HG02642 (cell line): ENCODE measurements around the gene IPMK.

Experiments used
- ATAC-seq: cut with Tn5 transposase; IDR thresholded peaks from one replicate; pipeline ENCODE4 v1.9.1; 2021; ENCODE audit warnings: mild to moderate bottlenecking; ENCODE audit not compliant: unreplicated experiment, poor library complexity

Gene IPMK

DNA sequence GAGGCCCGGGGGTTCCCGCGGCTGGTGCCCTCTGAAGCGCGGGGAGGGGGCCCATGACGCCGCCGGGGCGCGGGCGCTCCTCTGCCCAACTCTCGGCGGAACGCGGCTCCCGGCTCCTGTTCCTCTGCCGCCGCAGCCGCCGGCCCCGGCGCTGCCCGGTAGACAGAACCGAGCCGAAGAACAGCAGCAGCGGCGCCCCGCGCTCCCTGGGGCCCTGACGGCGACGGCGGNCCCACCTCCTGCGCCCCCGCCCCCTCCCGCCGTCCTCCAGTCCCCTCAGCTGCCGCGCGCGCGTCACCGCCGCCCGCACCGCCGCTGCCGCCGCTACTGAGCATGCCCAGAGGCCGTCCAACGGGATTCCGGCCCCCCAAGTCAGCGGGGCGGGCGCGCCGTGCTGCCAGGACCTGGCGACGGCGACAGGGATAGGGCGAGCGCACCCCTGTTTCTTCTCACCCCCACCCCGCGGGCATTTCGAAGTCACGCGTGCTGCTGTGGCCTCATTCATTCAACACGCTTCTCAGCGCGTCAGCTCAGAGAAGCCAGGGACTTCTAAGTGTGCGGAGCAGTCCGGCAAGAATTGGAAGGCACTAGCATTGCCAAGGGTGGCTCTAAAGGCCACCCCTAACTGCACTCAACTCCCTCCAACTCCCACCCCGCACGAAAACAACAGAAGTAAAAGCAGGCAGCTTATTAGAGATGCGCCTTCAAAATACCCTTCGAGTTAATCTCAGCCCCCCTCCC is at the start of gene IPMK:
Gene IPMK, minus strand, starts transcription at position 182 of the 741 bp plus-strand sequence. CDS start 283 bp downstream, outside the sequence.
- ATAC-seq: peak; percentile 61

DNA sequence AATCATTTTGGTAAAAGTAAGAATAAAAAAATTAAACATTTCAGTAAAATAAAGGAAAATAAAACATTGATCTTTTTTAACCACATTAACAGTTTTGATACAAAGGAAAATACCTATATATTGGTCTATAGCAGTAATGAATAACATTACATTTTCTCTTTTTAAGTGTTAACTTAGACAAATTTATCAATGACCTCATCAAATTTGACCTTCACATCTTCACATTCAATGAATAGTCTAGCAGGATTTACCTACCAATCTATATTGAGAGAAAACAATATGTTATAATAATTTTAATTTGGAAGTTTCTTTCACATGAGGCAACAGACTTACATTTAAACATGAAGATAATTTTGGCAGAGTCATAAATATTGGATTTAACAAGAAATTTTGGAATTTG is 49.2 kb upstream of the IPMK start:
- ATAC-seq: no peak

DNA sequence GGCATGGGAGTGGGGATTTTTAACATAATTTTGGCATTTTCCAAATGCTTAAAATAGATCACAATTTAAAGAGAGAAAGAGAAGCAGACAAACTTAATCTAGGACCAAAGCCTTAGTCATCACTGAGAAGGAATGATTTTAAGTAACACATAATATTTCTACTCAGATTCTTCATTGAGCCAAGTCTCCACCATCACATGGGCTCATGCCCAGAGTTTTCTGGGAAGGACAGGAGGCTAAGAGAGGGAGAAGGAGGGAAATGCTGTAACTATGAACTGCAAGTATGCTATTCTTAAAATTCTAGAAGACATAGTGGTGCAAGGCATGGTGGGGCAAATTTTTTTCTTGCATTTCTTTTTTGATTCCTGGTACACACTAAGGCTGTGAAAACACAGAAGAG is 43.3 kb upstream of the IPMK start:
- ATAC-seq: no peak

DNA sequence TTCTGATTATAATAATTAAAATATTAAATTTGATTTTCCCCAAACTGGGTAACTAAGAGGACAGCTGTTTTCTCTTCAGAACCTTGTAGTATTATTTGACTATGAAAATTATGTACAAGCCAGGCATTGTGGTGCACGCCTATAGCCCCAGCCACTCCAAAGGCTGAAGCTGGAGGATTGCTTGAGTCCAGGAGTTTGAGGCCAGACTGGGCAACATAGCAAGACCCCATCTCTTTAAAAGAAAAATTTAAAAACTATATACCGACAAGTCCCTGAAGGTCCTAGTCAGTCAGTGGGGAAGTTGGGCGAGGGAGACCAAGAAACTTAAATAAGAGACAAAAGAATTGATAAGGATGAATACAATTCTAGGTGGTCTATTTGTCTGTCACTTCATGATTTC is 40.0 kb upstream of the IPMK start:
- no peak for ATAC-seq

DNA sequence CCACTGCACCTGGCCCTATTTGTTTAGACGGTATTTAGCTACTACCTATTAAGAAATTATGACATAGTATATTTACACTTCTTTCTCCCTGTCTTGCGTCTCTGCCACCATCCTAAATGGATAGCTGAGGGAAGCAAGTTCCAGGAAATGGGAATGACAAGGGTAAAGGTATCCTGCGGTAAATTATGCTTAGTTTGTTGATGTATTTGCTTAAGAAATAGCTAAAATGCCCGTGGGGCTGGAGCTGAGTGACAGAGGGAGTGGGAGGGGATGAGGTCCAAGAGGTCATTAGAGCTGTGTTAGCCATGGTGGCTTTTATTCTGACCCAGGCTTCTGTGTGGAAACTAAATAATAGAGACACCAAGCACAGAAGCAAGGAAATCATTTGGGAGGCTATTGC is 38.1 kb upstream of the IPMK start:
- ATAC-seq: no peak

DNA sequence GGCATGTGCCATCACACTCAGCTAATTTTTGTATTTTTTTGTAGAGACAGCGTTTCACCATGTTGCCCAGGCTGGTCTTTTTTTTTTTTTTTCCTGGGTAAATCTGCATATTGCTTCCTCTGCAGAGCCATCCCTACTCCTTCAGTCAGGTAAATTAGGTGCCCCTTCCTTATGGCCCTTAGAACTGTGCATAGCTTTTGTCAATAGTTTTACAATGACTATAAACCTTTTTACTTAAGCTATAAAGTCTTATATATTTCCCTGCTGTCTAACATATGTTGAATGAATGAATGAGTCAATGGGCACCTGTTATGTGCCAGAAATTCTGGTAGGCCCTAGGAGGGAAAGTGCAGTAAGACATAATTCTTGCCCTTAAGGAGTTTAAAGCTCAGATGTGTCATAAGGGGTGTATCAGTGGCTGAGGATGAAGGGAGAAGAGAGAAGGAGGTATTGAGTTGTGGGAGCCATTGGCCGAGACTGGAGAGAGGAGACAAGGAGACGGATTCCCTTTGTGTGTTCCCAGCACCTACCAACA is 36.5 kb upstream of the IPMK start:
- ATAC-seq: no peak

DNA sequence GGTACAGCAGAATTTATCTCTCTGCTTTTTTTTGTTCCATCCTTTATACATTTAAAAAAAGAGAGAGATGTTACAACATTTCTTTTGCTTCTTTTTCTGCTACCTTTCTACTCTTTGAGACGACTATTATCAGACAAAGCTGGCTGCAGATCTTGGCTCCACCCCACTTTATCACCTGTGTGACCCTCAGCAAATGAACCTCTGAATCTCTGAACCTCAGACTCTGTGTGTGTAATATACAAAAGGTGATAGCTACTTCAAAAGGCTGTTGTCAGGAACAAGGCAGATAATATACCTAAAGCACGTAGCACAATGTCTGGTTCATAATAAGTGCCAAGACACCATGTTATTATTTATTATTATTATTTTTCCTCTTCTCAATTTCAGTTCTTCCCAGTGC is 34.6 kb upstream of the IPMK start:
- no peak for ATAC-seq

DNA sequence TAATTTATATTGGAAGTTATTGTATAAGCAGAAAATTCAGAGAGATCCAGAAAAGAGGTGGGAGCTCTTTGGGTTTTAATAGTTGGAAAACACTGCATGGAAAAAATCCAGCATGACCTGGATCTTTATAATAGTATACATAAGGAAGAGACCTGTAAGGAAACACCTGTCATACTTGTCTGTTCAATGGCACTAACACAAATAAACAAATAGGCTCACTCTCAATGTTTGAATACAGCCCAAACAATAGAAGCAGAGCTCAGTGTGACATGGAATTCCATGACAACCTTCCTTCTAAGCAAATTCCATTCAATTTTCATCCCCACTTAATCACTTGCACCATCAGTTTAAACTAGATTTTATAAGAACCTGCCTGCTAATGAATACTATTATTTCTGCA is 33.0 kb upstream of the IPMK start:
- ATAC-seq: no peak

DNA sequence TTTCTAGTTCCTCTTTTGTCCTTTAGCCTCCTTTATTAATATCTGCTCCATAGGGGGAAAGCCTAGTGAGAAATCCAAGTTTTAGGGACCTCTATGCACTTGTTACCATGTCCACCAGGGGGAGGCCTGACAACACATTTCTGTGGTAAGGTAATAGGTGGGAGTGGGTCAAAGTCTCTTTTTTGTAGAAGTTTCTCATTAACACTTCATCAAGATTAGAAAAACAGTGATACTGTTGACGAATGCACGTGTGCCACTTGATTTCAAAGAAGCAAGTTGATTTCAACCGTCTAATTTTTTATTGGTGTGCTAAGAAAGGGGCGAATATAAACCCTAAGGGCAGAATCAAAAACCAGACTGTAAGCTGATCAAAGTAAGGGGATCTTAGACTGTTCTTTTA is 31.9 kb upstream of the IPMK start:
- ATAC-seq: peak; percentile 93

DNA sequence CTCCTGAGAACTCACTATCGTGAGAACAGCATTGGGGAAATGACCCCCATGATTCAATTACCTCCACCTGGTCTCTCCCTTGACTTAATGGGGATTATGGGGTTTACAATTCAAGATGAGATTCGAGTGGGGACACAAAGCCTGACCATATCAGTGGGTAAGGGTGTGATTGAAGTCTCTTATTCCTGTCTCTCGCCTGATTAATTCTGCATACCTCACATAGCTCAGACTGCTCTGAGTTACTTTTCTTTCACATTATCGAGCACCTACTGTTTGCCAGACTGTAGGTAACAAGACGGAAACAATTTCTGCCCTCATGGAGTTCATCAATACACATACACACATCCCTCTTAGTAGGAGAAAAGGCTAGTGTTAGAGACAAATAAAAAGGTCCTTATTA is 26.3 kb upstream of the IPMK start:
- no peak for ATAC-seq

DNA sequence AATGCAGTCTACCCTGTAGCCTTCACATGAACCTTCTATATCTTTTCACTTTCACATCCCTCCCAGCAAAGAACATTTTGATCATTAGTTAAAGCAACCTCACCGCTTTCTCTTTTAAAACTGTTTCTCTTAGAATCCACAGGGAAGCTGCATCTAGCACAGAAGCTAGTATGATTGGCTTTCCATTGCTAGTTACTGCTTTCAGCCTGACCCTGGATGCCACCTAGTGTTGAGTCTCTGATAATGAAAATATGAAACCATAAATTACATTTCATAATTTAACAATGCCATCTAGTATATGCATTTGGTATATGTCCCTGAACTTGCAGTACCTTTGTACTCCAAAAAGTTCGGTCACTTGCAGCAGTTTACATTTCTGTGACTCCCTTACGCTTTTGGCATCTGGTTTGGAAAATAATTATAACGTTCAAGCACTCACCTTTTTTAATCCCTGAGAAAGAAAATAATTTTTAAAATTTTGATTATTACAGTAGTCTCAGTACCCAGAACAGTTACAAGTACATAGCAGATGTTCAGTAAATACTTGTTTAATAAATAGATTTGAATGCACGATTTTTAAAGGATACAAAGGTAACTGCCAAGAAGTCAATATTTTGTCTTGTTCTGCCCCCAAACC is 24.0 kb upstream of the IPMK start:
- ATAC-seq: peak; percentile 89

DNA sequence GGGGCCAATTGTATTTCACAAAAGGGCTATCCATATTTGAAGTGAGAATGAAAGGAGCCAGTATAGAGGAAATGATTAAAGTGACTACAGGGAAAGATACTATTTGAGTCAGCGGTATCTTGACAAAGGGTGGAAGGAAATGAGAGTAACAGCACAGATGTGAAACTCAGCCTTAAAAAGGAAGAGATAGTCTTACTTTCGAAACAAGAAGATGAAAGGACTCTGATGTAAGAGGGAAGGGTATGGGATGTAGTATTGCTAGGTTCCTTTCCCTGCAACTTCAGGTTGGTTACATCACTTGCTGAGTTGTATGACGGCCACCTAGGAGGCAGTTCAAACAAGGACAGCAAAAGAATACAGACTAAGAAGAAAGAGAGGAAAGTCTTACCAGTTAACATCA is 14.9 kb upstream of the IPMK start:
- ATAC-seq: peak; percentile 98

DNA sequence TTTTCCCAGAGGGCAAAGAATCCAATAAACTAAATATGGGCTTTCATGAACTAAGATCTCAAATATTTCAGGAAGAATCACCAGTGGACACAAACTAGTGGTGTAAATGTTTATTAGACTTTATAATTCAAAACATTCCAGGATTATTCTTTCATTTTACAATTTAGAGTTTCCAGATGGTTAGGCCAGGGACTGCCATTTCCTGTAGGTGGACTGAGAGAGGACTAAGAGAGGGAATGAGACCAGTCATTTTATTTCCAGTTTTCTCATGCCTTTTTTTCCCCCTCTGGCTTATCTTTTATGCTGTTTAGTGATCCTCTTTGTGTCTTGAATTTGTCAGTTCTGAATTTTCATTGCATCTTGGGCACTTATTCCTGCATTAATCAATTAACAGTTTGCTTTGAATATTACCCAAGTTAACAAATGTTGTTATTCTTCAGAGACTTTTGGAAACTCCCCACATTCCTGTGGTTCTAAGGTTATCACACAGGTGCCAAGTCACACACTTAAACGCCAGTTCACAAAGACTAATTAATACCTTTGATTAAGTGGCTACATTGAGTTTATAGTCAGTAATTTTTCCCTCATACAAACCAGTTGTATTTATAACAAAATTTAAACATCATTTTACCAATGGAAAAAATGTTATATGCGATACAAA is 13.5 kb upstream of the IPMK start:
- no peak for ATAC-seq

DNA sequence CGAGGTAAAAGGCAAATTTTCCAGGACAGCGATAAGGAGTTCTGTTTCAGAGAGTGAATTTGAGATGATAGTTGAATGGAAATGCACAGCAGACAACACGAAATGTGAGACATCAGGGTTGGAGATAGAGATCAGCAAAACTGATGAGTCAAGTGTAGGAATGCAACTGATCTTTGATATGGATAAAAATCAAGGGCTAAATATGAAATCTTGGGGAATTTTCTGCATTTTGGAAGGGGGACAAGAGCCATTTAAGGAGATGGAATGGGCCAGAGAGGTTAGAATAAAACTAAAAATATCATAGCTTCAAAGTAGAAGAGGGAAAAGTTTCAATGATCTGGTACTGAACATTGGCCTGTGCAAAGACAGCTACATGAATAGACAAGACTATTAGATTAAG is 12.8 kb upstream of the IPMK start:
- no peak for ATAC-seq

DNA sequence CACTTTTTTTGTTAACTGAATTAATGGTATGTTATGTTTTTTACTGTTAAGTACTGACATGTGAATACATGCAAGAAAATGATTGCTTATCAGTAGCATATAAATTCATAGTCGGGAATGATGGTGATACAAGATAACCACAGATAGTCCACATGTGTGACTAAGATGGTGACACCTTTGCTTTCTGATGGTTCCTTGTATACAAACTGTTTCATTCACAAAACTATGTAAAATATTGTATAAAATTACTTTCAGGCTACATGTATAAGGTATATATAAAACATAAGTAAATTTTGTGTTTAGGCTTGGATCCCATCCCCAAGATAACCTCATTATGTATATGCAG is 11.2 kb upstream of the IPMK start:
- ATAC-seq: no peak

DNA sequence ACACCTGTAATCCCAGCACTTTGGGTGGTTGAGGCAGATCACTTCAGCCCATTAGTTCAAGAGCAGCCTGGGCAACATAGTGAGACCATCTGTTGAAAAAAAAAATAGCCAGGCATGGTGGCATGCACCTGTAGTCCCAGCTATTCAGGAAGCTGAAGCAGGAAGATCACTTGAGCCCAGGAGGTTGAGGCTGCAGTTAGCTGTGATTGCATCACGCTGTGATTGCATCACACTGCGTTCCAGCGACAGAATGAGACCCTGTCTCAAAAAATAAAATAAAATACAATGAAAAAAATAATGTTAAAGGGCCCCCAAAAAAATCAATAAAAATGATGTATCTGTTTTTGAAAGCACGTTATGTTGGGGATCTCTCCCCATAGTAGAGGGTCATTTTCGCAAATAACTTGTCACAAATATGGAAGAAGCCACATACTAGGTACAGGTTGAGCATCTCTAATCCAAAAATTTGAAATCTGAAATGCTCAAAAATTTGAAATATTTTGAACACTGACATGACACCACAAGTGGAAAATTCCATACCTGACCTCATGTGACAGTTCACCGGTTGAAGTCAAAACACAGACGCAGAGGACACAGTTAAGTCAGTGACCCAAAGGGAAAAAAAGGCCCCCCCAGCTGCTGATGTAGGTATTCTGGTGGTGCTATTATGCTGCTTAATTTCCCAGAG is 10.7 kb upstream of the IPMK start:
- ATAC-seq: no peak

DNA sequence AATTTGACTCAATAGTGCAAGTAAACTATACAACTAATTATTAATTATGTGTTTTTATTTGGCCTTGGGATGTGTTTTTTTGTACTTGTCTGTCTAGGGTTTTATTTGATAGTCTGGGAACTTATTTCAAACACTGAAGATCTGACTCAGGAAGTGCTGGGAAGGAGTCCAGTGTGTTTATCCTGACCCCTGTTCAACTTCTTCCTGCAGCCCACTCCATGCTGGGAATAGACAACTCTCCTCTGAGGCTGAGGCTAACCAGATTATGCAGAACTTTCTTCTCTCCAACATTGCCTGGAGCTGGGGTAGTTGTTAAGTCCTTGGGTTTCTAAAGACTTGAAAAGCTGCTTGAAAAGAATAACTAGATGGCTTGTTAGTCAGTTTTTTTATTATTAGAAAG is 8.2 kb upstream of the IPMK start:
- no peak for ATAC-seq

DNA sequence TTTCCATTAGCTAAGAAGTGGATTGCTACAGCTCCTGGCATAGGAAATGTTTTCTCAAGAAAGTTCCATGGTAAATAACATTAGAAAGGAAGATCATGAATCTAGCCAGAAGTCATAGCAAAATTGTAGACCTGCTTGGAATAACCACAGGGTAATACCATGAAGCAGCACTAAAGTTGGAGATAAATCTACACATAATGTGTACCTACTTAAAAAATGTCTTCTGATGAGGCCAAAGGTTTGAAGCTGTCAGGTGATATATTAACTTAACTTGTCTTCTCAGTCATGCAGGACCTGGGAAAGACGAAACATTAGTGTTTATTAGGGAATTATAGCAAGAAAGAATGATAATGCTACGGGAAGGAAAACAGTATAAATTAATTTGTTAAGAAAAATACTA is 7.6 kb upstream of the IPMK start:
- ATAC-seq: no peak

DNA sequence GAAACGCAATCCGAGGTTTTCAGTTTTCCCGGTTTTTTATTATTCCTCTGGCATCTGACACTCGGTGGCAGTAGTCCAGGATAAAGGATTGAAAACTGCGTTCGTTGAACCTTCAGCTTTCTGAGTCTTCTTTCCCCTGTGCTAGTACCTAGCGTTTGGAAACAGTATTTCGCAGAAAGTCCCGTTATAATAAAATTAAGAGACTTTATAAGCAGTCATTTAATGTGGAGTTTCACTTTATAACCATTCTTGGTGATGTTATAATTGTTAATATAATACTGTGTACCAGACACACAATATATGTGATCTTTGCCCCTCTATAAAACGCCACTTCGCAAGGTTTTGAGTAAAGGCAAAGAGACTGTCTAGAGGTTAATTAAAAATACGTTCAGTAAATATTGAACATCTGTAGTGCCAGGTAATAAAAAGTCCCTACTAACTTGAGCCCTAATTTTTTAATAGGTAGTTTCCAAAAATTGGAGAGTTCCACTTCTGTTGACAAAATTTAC is 2.1 kb upstream of the IPMK start:
- ATAC-seq: no peak

DNA sequence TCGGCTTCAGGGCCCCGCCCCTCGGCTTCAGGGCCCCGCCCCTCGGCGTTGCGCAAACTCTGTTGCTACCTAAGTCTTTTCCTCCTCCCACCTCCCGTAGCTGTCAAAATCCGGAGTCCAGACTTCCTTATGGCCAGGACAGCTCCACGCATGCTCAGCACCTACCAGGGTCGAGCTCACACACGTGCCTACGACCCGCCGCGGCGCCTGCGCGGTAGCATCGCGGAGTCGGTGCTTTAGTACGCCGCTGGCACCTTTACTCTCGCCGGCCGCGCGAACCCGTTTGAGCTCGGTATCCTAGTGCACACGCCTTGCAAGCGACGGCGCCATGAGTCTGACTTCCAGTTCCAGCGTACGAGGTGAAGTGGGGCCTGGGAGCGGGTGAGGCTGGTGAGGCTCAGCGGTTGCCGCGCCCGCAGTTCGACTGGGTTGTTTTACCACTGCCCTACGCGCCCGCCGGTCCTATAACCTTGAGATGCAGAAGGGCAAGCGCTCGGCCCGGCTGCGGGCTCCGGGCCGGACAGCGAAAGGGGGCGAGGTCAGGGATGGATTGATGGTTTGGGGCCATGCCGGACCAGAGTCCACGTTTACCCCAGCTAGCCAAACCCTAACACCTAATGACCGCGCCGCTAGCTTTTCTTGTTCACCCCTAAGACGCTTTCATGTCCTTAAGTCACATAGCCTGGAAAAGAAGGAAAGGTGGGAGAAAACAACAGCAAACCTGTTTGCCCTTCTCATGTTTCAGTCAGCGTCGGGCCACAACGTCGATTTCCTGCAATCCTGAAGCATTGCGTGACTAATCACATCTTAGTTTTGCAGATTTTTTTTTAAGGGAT is 1.5 kb upstream of the IPMK start, which contains the start of gene CISD1:
Gene CISD1, plus strand, starts transcription at position 217 of the 836 bp plus-strand sequence. Its CDS starts 112 bp downstream, at position 329.
- peak; percentile 70 for ATAC-seq
